GM23248 (cell line): ENCODE measurements around the gene HTATIP2.

Source experiments
- EZH2 ChIP-seq: fragments of 200-600 bp; sonication (generic); IDR thresholded peaks from 2 replicates; pipeline ENCODE4 v1.6.1; 2018; ENCODE audit warnings: antibody characterized with exemption, mild to moderate bottlenecking; ENCODE audit not compliant: insufficient read depth, poor library complexity, severe bottlenecking
- EZH2phosphoT487 ChIP-seq: fragments of 200-600 bp; sonication (generic); IDR thresholded peaks from 2 replicates; pipeline ENCODE4 v1.6.1; 2018; ENCODE audit warnings: antibody characterized with exemption, moderate library complexity, mild to moderate bottlenecking, low read depth; ENCODE audit not compliant: insufficient read depth

- no peak for TF ChIP-seq EZH2phosphoT487
- TF ChIP-seq EZH2 = no peak
These were observed 12.7 kb downstream of the HTATIP2 start for GRCh38 chr11:20376162-20376730.
